Erythroblast (primary cell): Measurements from ENCODE around the gene RAB7A.

ENCODE experiments used
- GATA1 ChIP-seq: IDR thresholded peaks from 2 replicates; pipeline ENCODE4 v1.6.1; 2011; ENCODE audit warnings: low read depth, mild to moderate bottlenecking, control low read depth, low read length, moderate library complexity
- POLR2A ChIP-seq: IDR thresholded peaks from 2 replicates; pipeline ENCODE4 v1.6.1; 2011; ENCODE audit warnings: mild to moderate bottlenecking, low read length

DNA sequence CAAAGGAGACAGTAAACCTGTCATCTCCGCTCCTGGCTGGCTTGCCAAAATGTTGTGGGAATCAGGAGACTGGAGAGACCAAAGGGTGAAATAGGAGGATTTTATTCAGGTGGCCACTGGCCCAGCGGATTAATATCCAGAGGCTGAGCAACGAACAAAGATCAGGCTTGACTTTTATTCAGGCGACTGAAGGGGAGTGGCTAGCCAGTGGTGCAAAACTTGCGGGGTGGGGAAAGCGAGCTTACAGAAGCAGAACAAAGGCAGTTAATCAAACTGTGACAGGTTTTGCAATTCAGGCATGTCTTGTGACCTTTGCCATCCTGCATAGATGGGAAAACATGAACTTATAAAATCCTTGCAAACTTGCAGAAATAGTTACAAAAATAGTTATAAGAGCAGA is 133.6 kb downstream of the RAB7A start:
- no peak for TF ChIP-seq POLR2A
- TF ChIP-seq GATA1, result no peak
